NOMO-1 (cell line): Measurements from ENCODE around the gene FHOD3.
A peak's percentile ranks its signal among the peaks of the same experiment; 100 is the strongest.
"Not testable (repeated sequence)": the region's sequence is repeated elsewhere in the genome, so short reads cannot be mapped to it uniquely, and the experiment has no call there.

ENCODE experiments used
- DNase-seq, 2 experiments: peaks; one replicate each; lab custom pipeline; 2025; ENCODE audit not compliant: unreplicated experiment in 2 of 2; lab: John Stamatoyannopoulos, UW

The FHOD3 gene

GRCh38 chr18:36348331-36348730, 50.8 kb downstream of the FHOD3 start:
- no peak for DNase-seq

DNA sequence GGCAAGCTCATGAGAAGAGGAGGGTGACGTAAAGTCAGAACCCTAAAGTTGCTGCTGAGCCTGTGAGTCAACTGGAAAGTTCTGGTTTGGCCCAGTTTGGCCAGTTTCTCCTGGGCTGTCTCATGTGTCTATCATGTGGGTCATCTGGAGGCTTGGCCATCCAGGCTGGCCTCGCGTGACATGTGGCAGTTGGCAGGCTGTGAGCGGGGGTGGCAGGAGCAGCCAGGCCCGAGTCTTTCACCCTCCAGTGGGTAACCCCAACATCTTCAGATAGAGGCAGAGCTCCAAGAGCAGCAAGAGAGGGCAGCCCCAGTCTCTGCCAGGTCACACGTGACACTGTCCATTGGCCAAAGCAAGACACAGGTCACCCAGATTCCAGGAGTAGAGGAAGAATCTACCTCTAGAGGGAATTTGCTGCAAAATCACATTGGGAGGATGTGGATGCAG, 51.5 kb downstream of the FHOD3 start:
- no peak for DNase-seq

DNA sequence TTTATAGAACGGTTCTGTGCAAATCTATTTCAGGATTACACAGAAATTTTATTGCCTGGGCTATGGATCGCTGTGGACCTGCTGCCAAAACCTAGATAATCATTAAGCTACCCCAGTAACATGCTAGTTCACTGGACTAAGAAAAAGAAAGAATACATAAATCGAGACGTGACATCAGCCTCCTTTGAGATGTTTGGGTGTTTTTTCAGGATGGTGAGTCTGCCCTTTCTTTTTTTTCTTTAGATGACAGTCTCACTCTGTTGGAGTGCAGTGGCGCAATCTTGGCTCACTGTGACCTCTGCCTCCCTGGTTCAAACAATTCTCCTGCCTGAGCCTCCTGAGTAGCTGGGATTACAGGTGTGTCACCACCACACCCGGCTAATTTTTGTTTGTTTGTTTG, 52.0 kb downstream of the FHOD3 start:
- DNase-seq, result no peak

DNA sequence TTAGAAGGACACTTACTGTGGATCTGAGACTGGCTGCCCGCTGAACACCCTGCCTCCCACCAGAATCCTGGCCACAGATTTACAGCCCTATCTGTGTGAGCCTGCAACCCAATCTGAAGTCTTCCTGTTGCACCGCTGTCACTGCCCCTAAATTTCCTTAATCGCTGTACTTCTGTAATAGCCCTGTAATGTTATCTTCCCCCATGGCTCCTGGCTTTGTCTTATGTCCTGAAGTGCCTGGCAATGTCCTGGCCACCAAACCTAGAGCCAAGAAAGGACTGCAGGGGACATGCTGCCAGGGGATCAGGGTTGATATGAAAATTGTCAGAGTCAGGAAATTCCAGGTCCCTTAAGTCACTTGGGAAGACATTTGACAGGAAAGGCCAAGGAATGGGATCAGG, 52.7 kb downstream of the FHOD3 start:
- no peak for DNase-seq

GRCh38 chr18:36350839-36351469, 53.4 kb downstream of the FHOD3 start:
- DNase-seq, result no peak

DNA sequence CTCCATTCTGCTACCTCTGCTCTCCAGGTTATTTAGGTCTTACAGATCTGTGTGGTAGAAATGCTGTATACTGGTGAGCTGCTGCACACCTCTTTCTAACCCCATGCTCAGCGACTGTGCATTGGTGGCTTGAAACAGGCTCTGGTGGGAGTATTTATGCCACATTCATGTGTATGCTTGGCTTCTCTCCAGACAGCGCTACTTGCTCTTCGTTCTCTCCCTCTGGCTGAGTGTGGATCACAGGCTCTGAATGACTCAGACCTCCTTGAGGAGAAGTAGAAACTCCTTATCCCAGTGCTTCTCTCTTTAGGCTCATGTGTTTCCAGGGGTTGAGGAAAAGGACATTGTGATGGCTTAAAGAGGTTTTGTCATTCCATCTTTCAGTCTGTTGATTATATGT, 54.9 kb downstream of the FHOD3 start:
- DNase-seq, result no peak

DNA sequence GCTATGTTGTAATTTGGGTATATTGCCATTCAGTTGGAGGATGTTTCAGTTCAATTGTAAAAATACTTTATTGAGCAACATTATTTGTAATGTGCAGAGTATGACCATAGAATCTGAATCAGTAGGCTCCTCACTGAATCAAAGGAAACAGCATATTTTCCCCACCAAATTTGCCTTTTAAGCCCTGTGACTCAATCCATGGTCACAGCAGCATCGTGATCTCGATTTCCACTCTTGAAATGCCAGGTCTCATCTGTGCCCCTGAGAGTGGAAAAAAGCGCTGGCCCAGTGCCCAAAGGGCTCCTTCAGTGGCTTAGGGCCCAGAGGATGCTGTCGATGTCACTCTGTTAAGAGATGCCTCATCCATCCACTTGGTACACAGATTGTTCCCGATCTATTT, 57.5 kb downstream of the FHOD3 start:
- no peak for DNase-seq

GRCh38 chr18:36355511-36355910, 58.0 kb downstream of the FHOD3 start:
- DNase-seq, result no peak

DNA sequence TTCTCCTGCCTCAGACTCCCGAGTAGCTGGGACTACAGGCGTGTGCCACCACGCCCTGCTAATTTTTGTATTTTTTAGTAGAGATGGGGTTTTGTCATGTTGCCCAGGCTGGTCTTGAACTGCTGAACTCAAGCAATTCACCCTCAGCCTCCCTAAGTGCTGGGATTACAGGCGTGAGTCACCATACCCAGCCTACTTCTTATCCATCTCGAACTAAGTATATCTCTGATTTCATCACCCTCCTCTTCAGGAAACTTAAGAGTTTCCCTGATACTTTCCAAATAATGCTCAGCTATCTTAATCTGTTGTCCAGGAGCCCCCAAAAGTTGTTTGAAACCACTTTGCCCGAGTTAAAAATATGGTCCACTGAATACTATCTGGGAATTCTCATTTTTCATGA, 59.2 kb downstream of the FHOD3 start:
- DNase-seq, result not testable (repeated sequence)

- no peak for DNase-seq
Observed at GRCh38 chr18:36358141-36358540, 60.6 kb downstream of the FHOD3 start.

- DNase-seq, result no peak
Observed at GRCh38 chr18:36360256-36360909, 62.9 kb downstream of the FHOD3 start.

GRCh38 chr18:36364911-36365624, 67.6 kb downstream of the FHOD3 start:
- DNase-seq, result no peak

DNA sequence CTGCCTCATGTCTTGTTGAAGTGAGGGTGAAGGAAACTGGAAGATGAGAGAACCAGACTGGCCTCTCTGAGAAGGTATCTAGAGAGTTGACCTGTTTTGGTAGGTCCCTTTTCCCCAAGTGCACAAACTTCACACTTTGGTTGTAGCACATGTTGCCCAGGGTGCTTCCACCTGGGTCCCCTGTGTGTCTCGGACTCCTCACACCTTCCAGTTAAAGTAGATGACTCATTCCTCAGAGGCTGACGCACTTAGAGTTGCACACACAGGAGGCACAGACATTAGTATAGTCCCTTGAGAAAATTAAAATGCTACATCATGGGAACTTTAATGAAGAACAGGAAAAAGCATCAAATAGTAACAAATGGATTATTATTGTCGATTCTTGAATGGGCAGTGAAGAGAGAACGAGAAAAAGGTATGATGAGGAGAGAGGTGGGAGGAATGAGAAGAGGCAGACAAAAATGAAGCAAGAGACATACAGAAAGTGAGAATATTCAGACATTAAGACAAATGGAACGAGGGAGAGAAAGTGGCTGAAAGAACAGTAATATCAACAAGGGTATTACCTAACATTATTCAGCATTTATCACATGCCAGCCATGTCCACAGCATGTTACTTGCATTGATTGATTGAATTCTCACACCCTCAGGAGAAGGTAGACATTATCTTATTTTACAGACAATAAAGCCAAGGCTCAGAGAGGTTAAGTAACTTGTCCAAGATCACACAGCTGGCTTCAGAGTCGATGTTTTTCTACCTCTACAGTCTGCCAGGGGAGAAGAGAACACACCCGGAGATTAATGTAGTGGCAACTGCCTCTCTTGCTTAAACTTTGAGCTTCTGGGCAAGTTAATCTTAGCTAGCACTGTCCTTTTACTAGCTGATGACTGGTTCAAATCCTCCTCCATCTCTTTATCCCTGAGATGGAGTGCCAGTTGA, 68.6 kb downstream of the FHOD3 start:
- DNase-seq, result no peak

DNA sequence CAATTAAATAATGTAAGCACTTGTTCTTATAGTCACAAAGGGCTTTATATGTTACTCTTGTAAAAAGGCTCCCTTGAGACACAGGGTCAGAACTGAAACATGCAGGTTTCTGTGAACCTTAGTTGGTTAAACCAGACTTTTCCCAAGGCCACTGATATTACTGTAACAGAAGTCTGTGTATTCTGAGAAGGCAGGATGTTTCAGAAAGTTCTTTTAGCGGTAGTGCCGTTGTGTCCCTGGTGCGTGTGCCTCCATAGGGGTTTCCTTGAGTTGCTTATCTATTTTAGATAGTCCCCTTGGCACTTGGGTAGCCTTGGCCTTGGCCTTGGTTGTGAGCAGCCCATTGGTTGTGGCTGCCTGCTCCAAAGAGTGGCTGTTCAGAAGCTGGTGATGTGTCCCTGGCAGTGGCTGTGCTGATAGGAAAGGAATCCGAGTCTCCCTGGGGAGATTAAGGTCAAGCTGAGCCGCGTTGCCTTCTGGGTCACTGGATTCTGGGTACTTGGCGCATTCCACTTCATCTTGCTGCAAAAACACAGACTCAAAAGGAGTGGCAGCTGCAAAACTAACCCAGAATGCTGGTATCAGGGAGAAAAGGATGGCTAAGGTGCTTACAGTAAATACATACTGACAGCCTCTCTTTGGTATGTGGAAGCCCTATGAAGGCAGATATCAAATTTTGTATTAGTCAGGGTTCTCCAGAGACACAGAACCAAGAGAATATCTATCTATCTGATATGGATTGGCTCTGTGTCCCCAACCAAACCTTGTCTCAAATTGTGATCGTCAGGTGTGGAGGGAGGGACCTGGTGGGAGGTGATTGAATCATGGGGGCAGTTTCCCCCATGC, 69.7 kb downstream of the FHOD3 start:
- no peak for DNase-seq

GRCh38 chr18:36368889-36369288, 71.4 kb downstream of the FHOD3 start:
- no peak for DNase-seq

GRCh38 chr18:36372903-36373311, 75.4 kb downstream of the FHOD3 start:
- DNase-seq, result peak; percentile 33 to 68

DNA sequence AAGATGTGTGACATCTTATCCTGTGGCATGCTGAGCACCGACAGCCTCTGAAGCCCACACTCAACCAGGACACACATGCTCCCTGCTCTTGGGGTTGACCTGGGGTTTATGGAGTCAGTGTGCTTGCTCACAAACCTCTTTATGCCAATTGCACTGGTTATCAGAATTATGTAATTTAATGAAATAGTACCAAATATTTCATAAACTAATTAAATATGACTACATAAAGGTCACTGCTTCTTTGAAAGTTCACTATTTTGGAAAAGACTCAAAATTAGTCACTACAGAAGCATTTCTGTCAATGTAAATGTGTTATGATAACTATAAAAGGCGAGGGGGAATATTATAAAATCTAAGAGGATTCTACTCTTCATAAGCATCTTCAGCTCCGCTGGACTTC, 76.7 kb downstream of the FHOD3 start:
- DNase-seq, result no peak

- DNase-seq, result no peak
Observed at GRCh38 chr18:36375118-36375517, 77.6 kb downstream of the FHOD3 start.

DNA sequence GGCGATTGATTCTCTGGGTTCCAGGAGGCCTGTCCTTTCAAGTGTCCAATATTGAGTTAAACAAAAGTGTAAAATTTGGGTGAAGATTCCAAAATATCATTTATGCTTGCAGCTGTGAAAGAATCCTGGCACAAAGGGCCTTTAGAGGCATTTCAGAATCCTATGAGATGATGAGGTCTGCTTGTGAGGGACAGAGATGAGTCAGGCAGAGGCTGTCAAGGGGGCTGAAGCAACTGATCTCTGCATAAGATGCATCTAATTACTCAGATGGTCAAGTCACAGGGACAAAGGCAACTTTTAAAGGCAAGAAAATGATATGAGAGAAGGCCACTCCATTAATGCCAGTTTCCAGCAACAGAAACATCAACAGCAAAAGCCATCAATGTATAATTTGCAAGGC, 78.8 kb downstream of the FHOD3 start:
- DNase-seq, result no peak

DNA sequence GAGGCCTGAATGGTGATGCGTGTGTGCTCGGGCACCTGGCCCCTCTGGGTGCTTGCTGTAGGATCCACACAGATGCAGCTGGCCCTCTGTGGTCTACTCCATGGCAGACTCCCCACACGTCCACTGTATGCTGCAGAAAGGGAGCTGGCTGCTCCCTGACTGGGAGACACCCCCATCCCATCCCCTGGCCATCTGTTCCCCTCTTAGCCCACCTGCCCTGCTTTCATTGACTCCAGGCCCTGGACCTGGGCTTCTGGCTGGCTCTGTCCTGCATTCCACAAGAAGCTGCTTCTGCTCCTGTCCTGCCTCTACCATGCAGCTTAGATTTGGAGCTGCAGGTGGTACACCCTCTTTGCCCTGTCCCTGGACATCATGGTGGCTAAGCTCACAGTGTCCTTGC, 80.1 kb downstream of the FHOD3 start:
- no peak for DNase-seq
